ENCODE data around the gene SPATA3. TPM values are rescaled to one million over a fixed set of nuclear protein-coding genes. Genes with fewer than 3 reads are reported as not detected.

SPATA3 gene
- total and polyA plus RNA-seq, 2 experiments from 2014 or later, result not detected

DNA sequence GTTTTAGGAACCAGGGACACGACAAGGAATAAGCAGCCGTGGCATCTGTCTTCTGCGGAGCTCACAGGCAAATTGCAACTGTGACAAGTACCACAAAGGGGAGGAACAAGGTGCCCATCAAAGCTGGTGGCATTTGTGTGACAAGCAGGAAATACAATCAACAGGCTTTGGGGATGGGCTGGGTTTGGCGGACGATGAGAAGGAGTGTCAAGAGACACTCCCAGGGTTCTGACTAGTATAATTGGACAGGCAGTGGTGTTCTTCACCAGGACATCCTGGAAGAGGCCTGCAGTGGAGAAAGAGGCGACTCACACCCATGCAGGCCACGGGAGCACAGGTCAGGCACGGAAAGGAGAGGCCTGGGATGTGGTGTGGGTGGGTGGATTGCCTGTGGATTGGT lies 14.2 kb upstream of the SPATA3 start:
- Histone ChIP-seq H3K4me3 (no peak overlapping the region), H3K27me3 (no peaks in the 10 kb centered on the region), H3K4me1 (ENCODE audit: low read depth) (peaks cover 2% of the 10 kb centered on the region), H3K36me3 (no peaks in the 10 kb centered on the region), H3K27ac (no peak overlapping the region), H3K9me3 (ENCODE audit: low read depth) (no peaks in the 10 kb centered on the region)
- TF ChIP-seq, protein P1, sequence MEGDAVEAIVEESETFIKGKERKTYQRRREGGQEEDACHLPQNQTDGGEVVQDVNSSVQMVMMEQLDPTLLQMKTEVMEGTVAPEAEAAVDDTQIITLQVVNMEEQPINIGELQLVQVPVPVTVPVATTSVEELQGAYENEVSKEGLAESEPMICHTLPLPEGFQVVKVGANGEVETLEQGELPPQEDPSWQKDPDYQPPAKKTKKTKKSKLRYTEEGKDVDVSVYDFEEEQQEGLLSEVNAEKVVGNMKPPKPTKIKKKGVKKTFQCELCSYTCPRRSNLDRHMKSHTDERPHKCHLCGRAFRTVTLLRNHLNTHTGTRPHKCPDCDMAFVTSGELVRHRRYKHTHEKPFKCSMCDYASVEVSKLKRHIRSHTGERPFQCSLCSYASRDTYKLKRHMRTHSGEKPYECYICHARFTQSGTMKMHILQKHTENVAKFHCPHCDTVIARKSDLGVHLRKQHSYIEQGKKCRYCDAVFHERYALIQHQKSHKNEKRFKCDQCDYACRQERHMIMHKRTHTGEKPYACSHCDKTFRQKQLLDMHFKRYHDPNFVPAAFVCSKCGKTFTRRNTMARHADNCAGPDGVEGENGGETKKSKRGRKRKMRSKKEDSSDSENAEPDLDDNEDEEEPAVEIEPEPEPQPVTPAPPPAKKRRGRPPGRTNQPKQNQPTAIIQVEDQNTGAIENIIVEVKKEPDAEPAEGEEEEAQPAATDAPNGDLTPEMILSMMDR (IDR thresholded peaks at IDR 0.05; ENCODE audit: low read depth, low read length), result no peak
- no peak for DNase-seq (ENCODE audit: low read depth in 1 of 2, low spot score in 1 of 2)

DNA sequence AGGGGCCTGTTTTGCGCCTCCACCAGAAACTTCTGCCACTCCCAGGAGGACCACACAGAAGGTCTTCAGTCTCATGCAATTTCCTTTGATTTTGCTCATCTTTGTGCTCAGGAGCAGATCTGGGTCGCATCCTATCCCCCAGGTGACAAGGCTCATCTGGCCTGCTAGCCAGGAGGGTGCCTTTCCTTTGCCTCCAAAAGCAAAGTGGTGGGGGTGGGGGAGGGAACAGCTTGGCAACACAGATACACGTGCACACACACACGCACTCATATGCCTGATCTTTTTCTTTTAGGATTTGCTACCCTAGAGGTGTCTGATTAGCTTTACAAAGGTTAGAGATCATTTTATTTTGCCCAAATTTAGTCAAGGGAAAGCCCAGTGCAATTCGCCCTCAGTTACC lies 13.8 kb upstream of the SPATA3 start:
- TF ChIP-seq, protein P1 (IDR thresholded peaks at IDR 0.05; ENCODE audit: low read depth, low read length), result no peak
- H3K4me3 ChIP-seq, result no peak overlapping the region
- no peak overlapping the region for H3K27ac ChIP-seq
- H3K9me3 ChIP-seq (ENCODE audit: low read depth), result no peaks in the 10 kb centered on the region
- no peak for DNase-seq (ENCODE audit: low read depth in 1 of 2, low spot score in 1 of 2)
- H3K27me3 ChIP-seq, result no peaks in the 10 kb centered on the region
- H3K4me1 ChIP-seq (ENCODE audit: low read depth), result no peaks in the 10 kb centered on the region
- H3K36me3 ChIP-seq, result no peaks in the 10 kb centered on the region

DNA sequence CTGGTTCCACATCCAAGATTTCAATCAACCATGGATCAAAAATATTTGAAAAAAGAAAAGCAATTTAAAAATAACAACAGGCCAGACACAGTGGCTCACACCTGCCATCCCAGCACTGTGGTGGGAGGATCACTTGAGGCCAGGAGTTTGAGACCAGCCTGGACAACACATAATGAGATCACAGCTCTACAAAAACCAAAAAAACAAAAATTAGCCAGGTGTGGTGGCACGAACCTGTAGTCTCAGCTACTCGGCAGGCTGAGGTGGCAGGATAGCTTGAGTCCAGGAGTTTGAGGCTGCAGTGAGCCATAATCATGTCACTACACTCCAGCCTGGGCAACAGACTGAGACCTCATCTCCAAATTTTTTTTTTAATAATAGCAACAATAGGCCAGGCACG lies 13.4 kb upstream of the SPATA3 start:
- no peaks in the 10 kb centered on the region for H3K27me3 ChIP-seq
- no peak for DNase-seq (ENCODE audit: low read depth in 1 of 2, low spot score in 1 of 2)
- no peak overlapping the region for H3K27ac ChIP-seq
- H3K4me1 ChIP-seq (ENCODE audit: low read depth), result no peaks in the 10 kb centered on the region
- H3K4me3 ChIP-seq, result no peak overlapping the region
- TF ChIP-seq, protein P1 (IDR thresholded peaks at IDR 0.05; ENCODE audit: low read depth, low read length), result no peak
- H3K9me3 ChIP-seq (ENCODE audit: low read depth), result no peaks in the 10 kb centered on the region
- H3K36me3 ChIP-seq, result no peaks in the 10 kb centered on the region

DNA sequence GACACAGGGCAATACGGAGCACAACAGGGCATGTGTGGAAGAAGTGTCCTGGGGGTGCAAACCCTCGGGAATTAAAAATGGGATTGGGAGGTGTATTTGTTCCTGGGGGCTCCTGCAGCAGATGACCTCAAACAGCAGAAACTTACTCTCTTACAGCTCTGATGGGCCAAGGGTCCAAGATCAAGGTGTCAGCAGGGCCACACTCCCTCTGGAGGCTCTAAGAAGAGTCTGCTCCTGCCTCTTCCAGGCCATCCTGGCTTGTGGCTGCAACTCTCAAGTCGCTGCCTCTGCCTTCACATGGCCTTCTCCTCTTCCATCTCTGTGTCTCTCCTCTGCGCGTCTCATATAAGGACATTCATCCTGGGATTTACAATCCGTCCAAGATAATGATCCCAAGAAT lies 12.4 kb upstream of the SPATA3 start:
- Histone ChIP-seq H3K4me3 (no peak overlapping the region), H3K27ac (no peak overlapping the region), H3K27me3 (no peaks in the 10 kb centered on the region), H3K9me3 (ENCODE audit: low read depth) (no peaks in the 10 kb centered on the region), H3K36me3 (no peaks in the 10 kb centered on the region), H3K4me1 (ENCODE audit: low read depth) (no peaks in the 10 kb centered on the region)
- TF ChIP-seq, protein P1 (IDR thresholded peaks at IDR 0.05; ENCODE audit: low read depth, low read length), result no peak
- no peak for DNase-seq (ENCODE audit: low read depth in 1 of 2, low spot score in 1 of 2)

DNA sequence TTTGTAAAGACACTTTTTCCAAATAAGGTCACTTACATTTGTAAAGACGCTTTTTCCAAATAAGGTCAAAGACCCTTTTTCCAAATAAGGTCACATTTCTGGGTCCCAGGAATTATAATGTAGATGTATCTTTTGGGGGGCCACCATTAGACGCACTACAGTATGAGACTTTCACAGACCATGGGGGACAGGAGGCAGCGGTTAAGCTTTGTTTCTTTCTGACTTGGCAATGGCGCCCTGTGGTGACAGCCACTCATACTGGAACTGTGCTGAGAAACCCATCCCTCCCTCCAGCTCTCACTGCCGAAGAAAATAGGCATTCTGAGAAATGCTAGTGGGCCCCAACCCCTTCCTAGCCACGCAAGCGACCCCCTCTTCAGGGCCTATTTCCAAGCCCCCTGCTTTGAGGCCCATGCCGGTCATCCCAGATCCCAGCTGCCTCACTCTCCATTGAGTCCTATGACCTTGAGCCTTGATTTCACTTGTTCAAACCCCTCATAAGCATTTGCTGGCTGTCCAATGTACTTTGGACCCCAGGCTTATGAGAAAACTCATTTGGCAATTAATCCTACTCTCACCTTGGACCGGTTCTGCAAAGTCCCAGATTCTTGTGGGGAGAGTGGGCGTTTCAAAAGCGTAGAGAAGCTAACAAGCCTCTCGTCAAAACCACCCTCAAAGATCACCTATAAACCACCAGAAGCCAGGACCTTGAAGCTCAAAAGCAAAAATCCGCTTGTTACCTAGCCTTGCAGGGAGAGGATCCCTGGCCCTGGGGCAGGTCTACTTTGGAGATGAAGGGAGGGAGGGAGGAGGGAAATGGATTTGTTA lies 11.3 kb upstream of the SPATA3 start:
- Histone ChIP-seq H3K4me1 (ENCODE audit: low read depth) (no peaks in the 10 kb centered on the region), H3K4me3 (no peak overlapping the region), H3K27me3 (no peaks in the 10 kb centered on the region), H3K36me3 (no peaks in the 10 kb centered on the region), H3K9me3 (ENCODE audit: low read depth) (no peaks in the 10 kb centered on the region), H3K27ac (no peak overlapping the region)
- TF ChIP-seq, protein P1 (IDR thresholded peaks at IDR 0.05; ENCODE audit: low read depth, low read length), result no peak
- DNase-seq (ENCODE audit: low read depth in 1 of 2, low spot score in 1 of 2), result no peak

All from cardiac muscle cell (in vitro differentiated cells and primary cell).